ENCODE data around the gene ZCWPW1.
"Not testable (repeated sequence)": the region's sequence is repeated elsewhere in the genome, so short reads cannot be mapped to it uniquely, and the experiment has no call there.

The ZCWPW1 gene

DNA sequence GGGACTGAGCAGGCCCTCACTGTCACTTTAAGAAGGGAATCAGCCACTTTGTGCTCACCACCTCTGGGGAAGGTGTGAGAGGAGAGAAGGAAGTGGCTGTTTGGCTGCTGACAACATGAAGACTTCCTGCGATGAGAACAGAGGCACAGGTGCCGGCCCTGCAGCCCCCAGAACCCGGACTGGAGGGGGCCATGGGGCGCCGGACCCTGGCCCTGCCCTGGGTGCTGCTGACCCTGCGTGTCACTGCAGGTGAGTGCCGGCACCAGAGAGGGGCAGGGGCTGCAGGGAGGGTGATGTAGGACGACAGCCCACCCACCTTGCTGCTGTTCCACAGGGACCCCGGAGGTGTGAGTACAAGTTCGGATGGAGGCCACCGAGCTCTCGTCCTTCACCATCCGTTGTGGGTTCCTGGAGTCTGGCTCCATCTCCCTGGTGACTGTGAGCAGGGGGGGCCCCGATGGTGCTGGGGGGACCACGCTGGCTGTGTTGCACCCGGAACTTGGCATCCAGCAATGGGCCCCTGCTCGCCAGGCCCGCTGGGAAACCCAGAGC is 76.2 kb downstream of the ZCWPW1 start:
- not testable (repeated sequence) for DNase-seq (ENCODE audit: low read depth)

DNA sequence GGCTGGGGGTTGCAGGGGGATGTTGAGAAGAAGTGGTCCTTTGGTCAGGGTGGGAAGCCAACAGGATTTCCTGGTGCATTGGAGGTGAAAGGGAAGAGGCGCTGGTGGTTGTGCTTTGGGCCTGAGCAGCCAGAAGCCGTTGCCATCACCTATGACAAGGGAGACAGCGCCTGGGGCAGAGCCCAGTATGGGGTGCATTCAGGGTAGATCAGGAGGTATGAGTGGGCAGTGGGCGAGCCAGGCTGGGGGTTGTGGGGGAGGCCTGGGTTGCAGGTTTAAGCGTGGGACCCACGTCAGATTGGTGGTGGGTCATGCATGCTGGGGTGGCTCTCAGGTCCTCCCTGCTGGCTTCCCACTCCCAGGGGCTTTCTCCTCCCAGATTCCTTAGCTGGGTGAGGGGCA is 76.8 kb downstream of the ZCWPW1 start:
- DNase-seq (ENCODE audit: low read depth) = no peak
